Measurements from ENCODE around the gene TMEM201. TPM values are rescaled to one million over a fixed set of nuclear protein-coding genes. Genes with fewer than 3 reads are reported as not detected.

The TMEM201 gene
- total and polyA plus RNA-seq, 2 of the 4 experiments (the other 2 are of a cell fraction): 1.3 to 8.7 TPM

DNA sequence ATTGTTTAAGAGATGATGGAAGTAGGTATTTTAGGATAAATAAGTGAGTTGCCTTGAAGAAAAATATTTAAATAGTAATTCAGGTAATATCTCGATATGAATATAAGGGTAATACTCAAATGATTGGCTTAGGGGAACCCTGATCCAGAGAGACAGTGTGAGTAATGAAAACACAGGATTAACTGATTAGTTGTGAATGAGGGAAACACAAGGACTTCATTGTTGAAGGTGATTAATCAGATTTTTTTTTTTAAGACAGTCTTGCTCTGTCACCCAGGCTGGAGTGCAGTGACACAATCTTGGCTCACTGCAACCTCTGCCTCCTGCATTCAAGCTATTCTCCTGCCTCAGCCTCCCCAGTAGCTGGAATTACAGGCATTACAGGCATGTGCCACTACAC is 36.7 kb upstream of the TMEM201 start:
- peaks cover 9 to 54% of the 10 kb centered on the region in 2 experiments; a peak in 3 of 4 replicates for H3K79me1 ChIP-seq (ENCODE audit: low read depth in 1 of 2, low read length in 2 of 2)
- no peak overlapping the region for H3K14ac ChIP-seq (replicated peaks; ENCODE audit: low read depth, low read length)
- intact Hi-C loops (cut with micrococcal nuclease) (no loop called here), dilution Hi-C loops (cut with HindIII; ENCODE audit: low sequenced_read_pairs, unreplicated experiment) (no loop called here), in situ Hi-C loops (cut with MboI; ENCODE audit: low sequenced_read_pairs) (no loop called here)
- H2BK15ac ChIP-seq (ENCODE audit: low read depth, low read length): no peak overlapping the region
- no peaks in the 10 kb centered on the region for H3K9me3 ChIP-seq (ENCODE audit: control insufficient read depth, insufficient read depth, low read length)
- no peak overlapping the region for H4K5ac ChIP-seq (ENCODE audit: low read depth, low read length)
- H2BK20ac ChIP-seq (ENCODE audit: low read depth, low read length): no peak overlapping the region
- peaks cover 7% of the 10 kb centered on the region for H3K36me3 ChIP-seq (ENCODE audit: control insufficient read depth, insufficient read depth, low read length)
- H2AK9ac ChIP-seq (replicated peaks; ENCODE audit: low read depth, low read length, poor library complexity): no peak overlapping the region
- no peak for DNase-seq
- no peaks in the 10 kb centered on the region; the same call in 1 of the 2 replicates for H3K4me1 ChIP-seq (ENCODE audit: control insufficient read depth, insufficient read depth, low read length)
- ChIA-PET POLR2A (ENCODE audit: unreplicated experiment) (no interaction called here), CTCF (no interaction called here)
- peaks cover 10% of the 10 kb centered on the region; the same call in 1 of the 2 replicates for H3K9me1 ChIP-seq (ENCODE audit: insufficient read depth, low read length)
- 100% methylated on average over 1 of the region's 1 CpG; no CpG with 5 or more reads in 1 of the 2 experiments for WGBS, 2 experiments (ENCODE audit: extremely low coverage in 2 of 2, insufficient read length in 1 of 2)
- ATAC-seq (ENCODE audit: low read depth): no peak
- no peak overlapping the region for H3K4me3 ChIP-seq (ENCODE audit: insufficient read depth, low read depth, low read length)
- H2BK120ac ChIP-seq (ENCODE audit: low read depth, low read length): no peak overlapping the region
- TF ChIP-seq, protein P1, sequence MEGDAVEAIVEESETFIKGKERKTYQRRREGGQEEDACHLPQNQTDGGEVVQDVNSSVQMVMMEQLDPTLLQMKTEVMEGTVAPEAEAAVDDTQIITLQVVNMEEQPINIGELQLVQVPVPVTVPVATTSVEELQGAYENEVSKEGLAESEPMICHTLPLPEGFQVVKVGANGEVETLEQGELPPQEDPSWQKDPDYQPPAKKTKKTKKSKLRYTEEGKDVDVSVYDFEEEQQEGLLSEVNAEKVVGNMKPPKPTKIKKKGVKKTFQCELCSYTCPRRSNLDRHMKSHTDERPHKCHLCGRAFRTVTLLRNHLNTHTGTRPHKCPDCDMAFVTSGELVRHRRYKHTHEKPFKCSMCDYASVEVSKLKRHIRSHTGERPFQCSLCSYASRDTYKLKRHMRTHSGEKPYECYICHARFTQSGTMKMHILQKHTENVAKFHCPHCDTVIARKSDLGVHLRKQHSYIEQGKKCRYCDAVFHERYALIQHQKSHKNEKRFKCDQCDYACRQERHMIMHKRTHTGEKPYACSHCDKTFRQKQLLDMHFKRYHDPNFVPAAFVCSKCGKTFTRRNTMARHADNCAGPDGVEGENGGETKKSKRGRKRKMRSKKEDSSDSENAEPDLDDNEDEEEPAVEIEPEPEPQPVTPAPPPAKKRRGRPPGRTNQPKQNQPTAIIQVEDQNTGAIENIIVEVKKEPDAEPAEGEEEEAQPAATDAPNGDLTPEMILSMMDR (conservative IDR thresholded peaks at IDR 0.05; ENCODE audit: low read depth, low read length): no peak
- TF ChIP-seq CEBPB (IDR thresholded peaks at IDR 0.05; ENCODE audit: low read depth, low read length): no peak
- no peak for TF ChIP-seq RAD21 (IDR thresholded peaks at IDR 0.05; ENCODE audit: low read length)
- TF ChIP-seq MXI1 (IDR thresholded peaks at IDR 0.05; ENCODE audit: borderline replicate concordance, low read depth, low read length): no peak
- TF ChIP-seq SMC3 (IDR thresholded peaks at IDR 0.05; ENCODE audit: low read depth, low read length): no peak
- TF ChIP-seq RFX5 (IDR thresholded peaks at IDR 0.05; ENCODE audit: low read depth, low read length): no peak
- no peak for TF ChIP-seq CHD1 (IDR thresholded peaks at IDR 0.05; ENCODE audit: low read depth, low read length)
- TF ChIP-seq, protein P2, sequence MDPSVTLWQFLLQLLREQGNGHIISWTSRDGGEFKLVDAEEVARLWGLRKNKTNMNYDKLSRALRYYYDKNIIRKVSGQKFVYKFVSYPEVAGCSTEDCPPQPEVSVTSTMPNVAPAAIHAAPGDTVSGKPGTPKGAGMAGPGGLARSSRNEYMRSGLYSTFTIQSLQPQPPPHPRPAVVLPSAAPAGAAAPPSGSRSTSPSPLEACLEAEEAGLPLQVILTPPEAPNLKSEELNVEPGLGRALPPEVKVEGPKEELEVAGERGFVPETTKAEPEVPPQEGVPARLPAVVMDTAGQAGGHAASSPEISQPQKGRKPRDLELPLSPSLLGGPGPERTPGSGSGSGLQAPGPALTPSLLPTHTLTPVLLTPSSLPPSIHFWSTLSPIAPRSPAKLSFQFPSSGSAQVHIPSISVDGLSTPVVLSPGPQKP (IDR thresholded peaks at IDR 0.05; ENCODE audit: borderline replicate concordance, low read depth, low read length): no peak
- TF ChIP-seq, protein P3, sequence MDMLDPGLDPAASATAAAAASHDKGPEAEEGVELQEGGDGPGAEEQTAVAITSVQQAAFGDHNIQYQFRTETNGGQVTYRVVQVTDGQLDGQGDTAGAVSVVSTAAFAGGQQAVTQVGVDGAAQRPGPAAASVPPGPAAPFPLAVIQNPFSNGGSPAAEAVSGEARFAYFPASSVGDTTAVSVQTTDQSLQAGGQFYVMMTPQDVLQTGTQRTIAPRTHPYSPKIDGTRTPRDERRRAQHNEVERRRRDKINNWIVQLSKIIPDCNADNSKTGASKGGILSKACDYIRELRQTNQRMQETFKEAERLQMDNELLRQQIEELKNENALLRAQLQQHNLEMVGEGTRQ (IDR thresholded peaks at IDR 0.05; ENCODE audit: low read depth, low read length): no peak
- no peak for TF ChIP-seq FOS (IDR thresholded peaks at IDR 0.05; ENCODE audit: low read depth, low read length)
- TF ChIP-seq BHLHE40 (IDR thresholded peaks at IDR 0.05; ENCODE audit: low read depth, low read length): no peak
- TF ChIP-seq MAZ (IDR thresholded peaks at IDR 0.05; ENCODE audit: borderline replicate concordance, low read depth, low read length): no peak
- TF ChIP-seq MAFK (IDR thresholded peaks at IDR 0.05; ENCODE audit: low read depth, low read length): no peak
- no peak for TF ChIP-seq RCOR1 (IDR thresholded peaks at IDR 0.05; ENCODE audit: insufficient replicate concordance, low read length)
- no peak overlapping the region for H2AFZ ChIP-seq (replicated peaks; ENCODE audit: low read length, poor library complexity)
- no peak overlapping the region for H3K4me2 ChIP-seq (ENCODE audit: low read depth, low read length)
- H2BK5ac ChIP-seq (ENCODE audit: low read depth, low read length, poor library complexity, severe bottlenecking): no peak overlapping the region
- no peak overlapping the region for H3K23ac ChIP-seq (ENCODE audit: low read depth, low read length)
- no peak overlapping the region for H3K56ac ChIP-seq (ENCODE audit: extremely low read depth, insufficient read depth, low read length)
- no peak overlapping the region for H3K9ac ChIP-seq (ENCODE audit: low read depth, low read length)
- no peak overlapping the region for H3K18ac ChIP-seq (ENCODE audit: low read depth, low read length)
- no peak overlapping the region for H2AK5ac ChIP-seq (ENCODE audit: low read depth, low read length)
- peaks cover 40% of the 10 kb centered on the region for H4K20me1 ChIP-seq (ENCODE audit: insufficient read depth, low read length)
- no peak overlapping the region for H4K8ac ChIP-seq (ENCODE audit: low read depth in 2 of 2, low read length in 2 of 2)
- no peak overlapping the region for H3K4ac ChIP-seq (ENCODE audit: low read depth, low read length)
- H3K27me3 ChIP-seq (ENCODE audit: control insufficient read depth, insufficient read depth, low read length): no peaks in the 10 kb centered on the region
- H4K91ac ChIP-seq (ENCODE audit: insufficient read depth, low read depth, low read length): no peak overlapping the region
- H3K27ac ChIP-seq (ENCODE audit: insufficient read depth, low read length): no peak overlapping the region
- BruUV-seq (replicated peaks): no TSS peak

All from IMR-90 (cell line).